ENCODE results near the gene C16orf54.

GRCh38 chr16:29767062-29767461, 21.3 kb upstream of the C16orf54 start:
- TF ChIP-seq POLR2A (IDR thresholded peaks at IDR 0.05) (no peak), CTCF (IDR thresholded peaks at IDR 0.05) (no peak)

Data from lower leg skin (tissue), 3 donors.